Suprapubic skin (tissue), 4 donors: ENCODE measurements around the gene ADAMTSL2. TPM values are rescaled to one million over a fixed set of nuclear protein-coding genes. Genes with fewer than 3 reads are reported as not detected.
"Not testable (repeated sequence)": the region's sequence is repeated elsewhere in the genome, so short reads cannot be mapped to it uniquely, and the experiment has no call there.

Experiments used
- DNase-seq, 2 donors: peaks; one replicate each; pipeline ENCODE4 v3.0.0-alpha.2; 2019; ENCODE audit warnings: low spot score in 2 of 2
- H3K27ac ChIP-seq: fragments of 200-600 bp; sonication (generic); one replicate; pipeline ENCODE4 v1.5.1; 2019
- H3K27me3 ChIP-seq: fragments of 200-600 bp; sonication (generic); one replicate; pipeline ENCODE4 v1.5.1; 2019
- H3K36me3 ChIP-seq: fragments of 200-600 bp; sonication (generic); one replicate; pipeline ENCODE4 v1.5.1; 2019
- H3K4me1 ChIP-seq: fragments of 200-600 bp; sonication (generic); one replicate; pipeline ENCODE4 v1.5.1; 2019
- H3K4me3 ChIP-seq: fragments of 200-600 bp; sonication (generic); one replicate; pipeline ENCODE4 v1.5.1; 2019; ENCODE audit warnings: mild to moderate bottlenecking
- H3K9me3 ChIP-seq: fragments of 200-600 bp; sonication (generic); one replicate; pipeline ENCODE4 v1.5.1; 2019
- CTCF ChIP-seq, 2 donors: fragments of 200-600 bp in 1 of 2; fragments of 450-650 bp in 1 of 2; sonication (generic) in 1 of 2; IDR thresholded peaks; one replicate each; pipeline ENCODE4 v1.5.1; 2016 to 2019; ENCODE audit warnings: antibody characterized with exemption in 2 of 2, mild to moderate bottlenecking in 1 of 2, moderate library complexity in 1 of 2
- EP300 ChIP-seq: sonication (generic); formaldehyde crosslinking; IDR thresholded peaks from one replicate; pipeline ENCODE4 v1.6.1; 2017; ENCODE audit warnings: antibody characterized with exemption
- POLR2A ChIP-seq, 2 donors: fragments of 450-650 bp; IDR thresholded peaks; one replicate each; pipeline ENCODE4 v1.6.1; 2017; ENCODE audit warnings: antibody characterized with exemption in 2 of 2, mild to moderate bottlenecking in 2 of 2, moderate library complexity in 2 of 2
- POLR2AphosphoS5 ChIP-seq, 3 donors: sonication (generic); formaldehyde crosslinking; IDR thresholded peaks; one replicate each; pipeline ENCODE4 v1.6.1; 2017; ENCODE audit warnings: antibody characterized with exemption in 3 of 3
- WGBS: methylation state at CpG from one replicate; pipeline ENCODE4 v1.1.5; 2018; 5-methylcytosine and 5-hydroxymethylcytosine counted together
- total RNA-seq, 4 donors: library from RNA; depleted of rRNA; stranded (reverse); fragments of >200 nt; gene quantifications; one replicate each; pipeline ENCODE4 v1.1.0, GENCODE V29; 2016

Gene ADAMTSL2
- total RNA-seq, 4 donors from 2014 or later: 0.16 to 0.85 (median 0.46) TPM

DNA sequence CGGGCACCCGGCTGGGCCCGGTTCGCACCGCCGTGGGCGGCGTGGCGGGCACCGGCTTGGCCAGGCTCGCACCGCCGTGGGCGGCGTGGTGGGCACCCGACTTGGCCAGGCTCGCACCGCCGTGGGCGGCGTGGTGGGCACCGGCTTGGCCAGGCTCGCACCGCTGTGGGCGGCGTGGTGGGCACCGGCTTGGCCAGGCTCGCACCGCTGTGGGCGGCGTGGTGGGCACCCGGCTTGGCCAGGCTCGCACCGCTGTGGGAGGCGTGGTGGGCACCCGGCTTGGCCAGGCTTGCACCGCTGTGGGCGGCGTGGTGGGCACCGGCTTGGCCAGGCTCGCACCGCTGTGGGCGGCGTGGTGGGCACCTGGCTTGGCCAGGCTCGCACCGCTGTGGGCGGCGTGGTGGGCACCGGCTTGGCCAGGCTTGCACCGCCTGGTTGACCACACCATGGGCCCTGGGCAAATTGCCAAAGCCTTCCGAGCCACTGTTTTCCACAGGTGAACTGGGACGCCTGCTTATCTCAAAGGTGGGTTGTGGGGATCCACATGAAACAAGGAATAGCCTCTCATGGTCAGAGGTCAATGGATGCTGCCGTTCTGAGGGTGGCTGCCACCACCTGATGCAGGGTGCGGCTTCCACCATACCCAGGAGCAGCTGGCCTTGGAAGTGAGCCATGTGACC, 28.2 kb downstream of the ADAMTSL2 start:
- H3K9me3 ChIP-seq: no peaks in the 10 kb centered on the region
- H3K4me1 ChIP-seq: peaks cover 48% of the 10 kb centered on the region
- H3K27me3 ChIP-seq: peaks cover 7% of the 10 kb centered on the region
- no peak overlapping the region for H3K4me3 ChIP-seq
- TF ChIP-seq POLR2AphosphoS5 (IDR thresholded peaks at IDR 0.05) (no peak), EP300 (no peak), CTCF (IDR thresholded peaks at IDR 0.05) (no peak), POLR2A (IDR thresholded peaks at IDR 0.05) (no peak)
- DNase-seq: no peak
- 40% methylated on average over 1 of the region's 54 CpGs for WGBS
- H3K27ac ChIP-seq: no peak overlapping the region
- no peaks in the 10 kb centered on the region for H3K36me3 ChIP-seq

- DNase-seq: no peak
- Histone ChIP-seq H3K36me3 (no peaks in the 10 kb centered on the region), H3K9me3 (no peaks in the 10 kb centered on the region), H3K4me3 (no peak overlapping the region), H3K27ac (no peak overlapping the region), H3K27me3 (peaks cover 7% of the 10 kb centered on the region), H3K4me1 (peaks cover 42% of the 10 kb centered on the region)
- TF ChIP-seq POLR2AphosphoS5 (IDR thresholded peaks at IDR 0.05) (peak in 1 of 3 donors; percentile 54), POLR2A (IDR thresholded peaks at IDR 0.05) (no peak)
- WGBS: 6% methylated on average over 6 of the region's 14 CpGs
These were observed 28.8 kb downstream of the ADAMTSL2 start for GRCh38 chr9:133563291-133563796.

DNA sequence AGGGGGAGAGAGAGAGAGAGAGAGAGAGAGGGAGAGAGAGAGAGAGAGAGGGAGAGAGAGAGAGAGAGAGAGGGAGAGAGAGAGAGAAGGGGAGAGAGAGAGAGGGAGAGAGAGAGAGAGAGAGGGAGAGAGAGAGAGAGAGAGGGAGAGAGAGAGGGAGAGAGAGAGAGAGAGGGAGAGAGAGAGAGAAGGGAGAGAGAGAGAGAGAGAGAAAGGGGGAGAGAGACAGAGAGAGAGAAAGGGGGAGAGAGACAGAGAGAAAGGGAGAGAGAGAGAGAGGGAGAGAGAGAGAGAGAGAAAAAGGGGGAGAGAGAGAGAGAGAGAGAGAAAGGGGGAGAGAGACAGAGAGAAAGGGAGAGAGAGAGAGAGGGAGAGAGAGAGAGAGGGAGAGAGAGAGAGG, 29.3 kb downstream of the ADAMTSL2 start:
- H3K4me3 ChIP-seq, H3K36me3 ChIP-seq, H3K27me3 ChIP-seq, DNase-seq, H3K9me3 ChIP-seq, H3K27ac ChIP-seq: not testable (repeated sequence)
- peaks cover 38% of the 10 kb centered on the region for H3K4me1 ChIP-seq

- no peaks in the 10 kb centered on the region for H3K36me3 ChIP-seq
- no peak for DNase-seq
- 84% methylated on average over 11 of the region's 11 CpGs for WGBS
- H3K4me3 ChIP-seq: no peak overlapping the region
- peak overlapping the region; percentile 58 for H3K27ac ChIP-seq
- H3K4me1 ChIP-seq: peaks cover 35% of the 10 kb centered on the region
- TF ChIP-seq POLR2A (IDR thresholded peaks at IDR 0.05) (no peak), CTCF (IDR thresholded peaks at IDR 0.05) (no peak), EP300 (no peak), POLR2AphosphoS5 (IDR thresholded peaks at IDR 0.05) (no peak)
- no peaks in the 10 kb centered on the region for H3K9me3 ChIP-seq
- peaks cover 7% of the 10 kb centered on the region for H3K27me3 ChIP-seq
These were observed 30.1 kb downstream of the ADAMTSL2 start for GRCh38 chr9:133564451-133565116.

DNA sequence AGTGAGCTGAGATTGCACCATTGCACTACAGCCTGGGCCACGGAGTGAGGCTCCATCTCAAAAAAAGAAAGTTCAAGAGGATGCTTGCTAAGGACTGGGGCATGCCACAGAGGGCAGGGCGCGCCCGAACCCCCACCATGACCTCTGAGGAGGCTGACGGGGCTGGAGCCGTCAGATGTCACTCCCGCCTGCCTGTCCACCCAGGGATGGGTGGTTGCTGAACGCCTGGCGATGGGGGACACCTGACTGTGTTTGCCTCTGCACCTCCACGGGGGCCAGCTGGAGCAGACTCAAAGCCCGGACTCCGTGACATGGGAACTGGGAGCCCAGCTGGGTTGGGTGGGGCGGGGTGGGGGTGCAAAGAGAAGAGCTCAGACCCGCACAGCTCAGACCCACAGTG, 31.9 kb downstream of the ADAMTSL2 start:
- H3K27ac ChIP-seq: no peak overlapping the region
- peaks cover 15% of the 10 kb centered on the region for H3K27me3 ChIP-seq
- no peak for DNase-seq
- no peak for TF ChIP-seq EP300
- no peak for TF ChIP-seq POLR2AphosphoS5 (IDR thresholded peaks at IDR 0.05)
- no peak for TF ChIP-seq POLR2A (IDR thresholded peaks at IDR 0.05)
- TF ChIP-seq CTCF (IDR thresholded peaks at IDR 0.05): no peak
- H3K4me1 ChIP-seq: peaks cover 23% of the 10 kb centered on the region
- H3K4me3 ChIP-seq: no peak overlapping the region
- 80% methylated on average over 1 of the region's 14 CpGs for WGBS
- H3K36me3 ChIP-seq: no peaks in the 10 kb centered on the region
- H3K9me3 ChIP-seq: no peaks in the 10 kb centered on the region

DNA sequence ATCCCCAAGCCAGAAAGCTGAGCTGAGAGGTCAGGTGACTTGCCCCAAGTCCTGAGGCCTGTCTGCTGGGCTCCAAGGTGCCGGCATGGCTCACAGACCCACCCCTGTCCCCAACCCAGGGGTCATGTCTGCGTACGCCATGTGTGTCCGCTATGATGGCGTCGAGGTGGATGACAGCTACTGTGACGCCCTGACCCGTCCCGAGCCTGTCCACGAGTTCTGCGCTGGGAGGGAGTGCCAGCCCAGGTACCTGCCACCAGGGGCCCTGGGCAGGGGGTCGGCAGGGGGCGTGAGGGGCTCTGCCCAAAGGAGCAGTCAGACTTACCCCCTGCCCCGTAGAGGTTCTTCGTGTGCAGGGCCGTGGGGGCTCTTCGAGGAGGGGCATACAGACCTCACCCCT, 32.3 kb downstream of the ADAMTSL2 start:
- H3K36me3 ChIP-seq: no peaks in the 10 kb centered on the region
- H3K9me3 ChIP-seq: no peaks in the 10 kb centered on the region
- peaks cover 23% of the 10 kb centered on the region for H3K4me1 ChIP-seq
- H3K4me3 ChIP-seq: no peak overlapping the region
- no CpG with 5 or more reads among the region's 17 CpGs for WGBS
- no peak for TF ChIP-seq CTCF (IDR thresholded peaks at IDR 0.05)
- TF ChIP-seq POLR2A (IDR thresholded peaks at IDR 0.05): no peak
- no peak for TF ChIP-seq EP300
- TF ChIP-seq POLR2AphosphoS5 (IDR thresholded peaks at IDR 0.05): no peak
- H3K27ac ChIP-seq: no peak overlapping the region
- DNase-seq: no peak
- peaks cover 16% of the 10 kb centered on the region for H3K27me3 ChIP-seq
